HL-60 (cell line): Measurements from ENCODE around the gene C16orf74.

Source experiments
- DNase-seq, 2 experiments: peaks; one replicate each; pipeline ENCODE4 v3.0.0-alpha.2; 2010 to 2020; ENCODE audit warnings: low read depth in 1 of 2, low spot score in 1 of 2
- H3K27ac ChIP-seq: fragments of 250-450 bp; sonication (Bioruptor Pico); replicated peaks from 2 replicates; pipeline ENCODE4 v1.5.1; 2020; ENCODE audit warnings: mild to moderate bottlenecking, moderate library complexity
- H3K27me3 ChIP-seq: fragments of 250-450 bp; sonication (Bioruptor Pico); 2 replicates; pipeline ENCODE4 v1.5.1; 2021; ENCODE audit warnings: mild to moderate bottlenecking, moderate library complexity; ENCODE audit not compliant: insufficient read depth, poor library complexity, severe bottlenecking
- H3K4me3 ChIP-seq: replicated peaks from 2 replicates; pipeline ENCODE4 v1.5.1; 2011; ENCODE audit warnings: mild to moderate bottlenecking, control low read depth, low read length; ENCODE audit not compliant: insufficient read depth
- CTCF ChIP-seq: IDR thresholded peaks from one replicate; pipeline ENCODE4 v1.5.1; 2011; ENCODE audit warnings: low read length, control low read depth, inconsistent platforms; ENCODE audit not compliant: insufficient read depth
- GABPA ChIP-seq: IDR thresholded peaks from 2 replicates; pipeline ENCODE4 v1.6.1; 2012; ENCODE audit warnings: low read depth
- POLR2AphosphoS5 ChIP-seq: IDR thresholded peaks from 2 replicates; pipeline ENCODE4 v1.6.1; 2012; ENCODE audit warnings: low read depth
- REST ChIP-seq: IDR thresholded peaks from 2 replicates; pipeline ENCODE4 v1.6.1; 2012; ENCODE audit warnings: low read depth; ENCODE audit not compliant: insufficient replicate concordance
- SPI1 ChIP-seq: IDR thresholded peaks from 2 replicates; pipeline ENCODE4 v1.6.1; 2012; ENCODE audit warnings: low read depth, mild to moderate bottlenecking, borderline replicate concordance

Gene C16orf74

GRCh38 chr16:85686912-85687591 lies 63.8 kb downstream of the C16orf74 start:
- Histone ChIP-seq H3K4me3 (no peak overlapping the region), H3K27ac (no peak overlapping the region), H3K27me3 (no peaks in the 10 kb centered on the region)
- TF ChIP-seq POLR2AphosphoS5 (no peak), REST (no peak), SPI1 (no peak), GABPA (no peak), CTCF (no peak)
- DNase-seq: no peak

- TF ChIP-seq SPI1 (no peak), CTCF (no peak), POLR2AphosphoS5 (no peak), GABPA (no peak), REST (no peak)
These were observed 65.6 kb downstream of the C16orf74 start for GRCh38 chr16:85685251-85685650.

GRCh38 chr16:85683363-85683762 lies 67.5 kb downstream of the C16orf74 start:
- DNase-seq: no peak
- H3K27me3 ChIP-seq: no peaks in the 10 kb centered on the region
- TF ChIP-seq SPI1 (no peak), REST (no peak), POLR2AphosphoS5 (no peak), GABPA (no peak), CTCF (no peak)
- H3K4me3 ChIP-seq: no peak overlapping the region
- H3K27ac ChIP-seq: no peak overlapping the region

More at GRCh38 chr16:85685251-85685650, 65.6 kb downstream of the C16orf74 start:
- H3K27me3 ChIP-seq: no peaks in the 10 kb centered on the region
- no peak for DNase-seq
- H3K27ac ChIP-seq: no peak overlapping the region
- no peak overlapping the region for H3K4me3 ChIP-seq
